ENCODE data around the gene ZNF358.
"Not testable (repeated sequence)": the region's sequence is repeated elsewhere in the genome, so short reads cannot be mapped to it uniquely, and the experiment has no call there.

The ZNF358 gene

DNA sequence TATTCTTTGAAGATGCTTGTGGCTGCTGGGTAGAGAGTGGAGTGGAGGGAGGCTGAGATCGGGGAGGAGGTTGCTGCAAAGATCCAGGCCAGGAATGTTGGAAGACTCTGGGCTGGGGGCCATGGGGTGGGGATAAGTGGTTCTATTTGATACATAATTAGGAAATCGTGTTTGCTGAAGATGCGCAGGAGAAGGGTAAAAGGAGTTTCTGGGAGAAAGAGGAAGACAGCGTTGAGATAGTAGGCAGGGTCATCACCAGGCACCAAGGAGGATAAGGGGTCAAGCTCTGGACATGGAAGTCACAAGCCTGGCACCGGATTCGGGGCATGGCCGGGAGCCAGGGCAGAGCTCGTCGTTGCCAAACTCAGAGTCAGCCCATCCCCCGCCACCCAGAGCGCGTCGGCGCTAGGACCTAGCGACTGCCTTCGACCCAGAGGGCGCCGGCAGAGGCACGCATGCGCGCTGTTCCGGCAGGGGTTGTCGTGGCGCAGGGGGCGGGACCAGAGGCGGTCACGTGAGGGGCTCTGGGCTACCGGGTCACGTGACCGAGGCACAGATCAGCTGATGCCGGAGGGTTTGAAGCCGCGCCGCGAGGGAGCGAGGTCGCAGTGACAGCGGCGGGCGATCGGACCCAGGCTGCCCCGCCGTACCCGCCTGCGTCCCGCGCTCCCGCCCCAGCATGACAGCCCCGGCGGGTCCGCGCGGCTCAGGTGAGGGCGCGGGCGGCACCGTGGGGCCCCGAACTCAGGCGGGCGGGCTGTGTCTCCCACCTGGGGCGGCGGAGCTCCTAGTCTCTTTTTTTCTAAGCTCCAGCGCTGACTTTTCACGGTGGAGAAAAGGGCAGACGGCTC lies 6.4 kb downstream of the ZNF358 start, which contains the start of gene MCOLN1:
MCOLN1 (plus strand) TSS at position 553 of the 851 bp plus-strand sequence; CDS start at position 680, 127 bp downstream.
- peak; percentile 31 for FAIRE-seq

DNA sequence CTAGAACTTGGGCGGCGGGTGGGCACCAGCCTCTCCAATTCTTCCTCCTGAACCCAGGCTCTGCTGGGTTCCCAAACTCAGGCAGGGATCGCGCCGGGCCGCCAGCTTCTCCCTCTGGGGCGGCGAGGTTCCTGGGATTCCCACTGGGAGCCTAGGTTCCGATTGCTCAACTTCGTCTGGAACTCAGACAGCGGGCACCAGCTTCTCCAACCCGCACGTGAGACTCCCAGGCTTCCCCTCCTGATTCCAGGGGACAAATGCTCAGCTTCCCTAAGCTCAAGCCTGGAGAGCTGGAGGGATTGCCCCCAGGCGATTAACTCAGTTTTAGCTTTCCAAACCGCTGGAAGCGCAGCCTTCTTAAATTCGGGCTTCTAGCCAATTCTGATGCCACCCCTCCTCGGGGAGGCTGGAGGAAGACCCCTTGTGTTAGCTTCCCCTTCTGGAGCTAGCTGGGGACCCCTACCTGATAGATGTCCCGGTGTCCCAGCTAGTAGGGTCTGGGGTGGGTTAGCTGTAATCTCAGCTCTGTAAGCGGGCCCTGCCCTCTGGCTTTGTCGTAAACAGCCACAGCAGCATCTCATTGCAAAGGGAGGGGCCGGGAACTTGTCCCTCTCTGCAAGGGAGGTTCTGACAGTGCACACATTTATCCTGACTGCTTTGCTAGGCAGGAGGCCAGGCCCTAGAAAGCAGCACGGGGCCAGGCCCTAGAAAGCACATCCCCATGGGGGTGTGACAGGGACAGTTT lies 7.2 kb downstream of the ZNF358 start:
- no peak for FAIRE-seq

DNA sequence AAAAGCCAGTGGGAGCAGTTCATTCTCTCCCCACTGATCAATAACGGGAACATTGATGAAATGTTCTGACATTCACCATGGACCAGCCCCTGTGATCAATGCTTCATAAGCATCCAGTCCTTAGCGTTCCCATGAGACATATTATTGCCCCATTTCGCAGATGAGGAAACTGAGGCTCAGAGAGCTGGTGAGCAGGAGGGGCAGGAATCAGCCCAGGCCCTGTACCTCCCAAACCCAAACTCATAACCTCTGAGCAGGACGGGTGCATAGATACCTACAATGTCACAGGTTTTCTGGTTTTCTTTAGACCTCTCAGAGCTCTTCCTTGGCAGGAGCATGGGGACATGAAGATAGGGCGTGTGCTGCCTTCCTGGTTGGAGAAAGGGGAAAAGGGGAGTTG lies 8.6 kb downstream of the ZNF358 start:
- FAIRE-seq: no peak

DNA sequence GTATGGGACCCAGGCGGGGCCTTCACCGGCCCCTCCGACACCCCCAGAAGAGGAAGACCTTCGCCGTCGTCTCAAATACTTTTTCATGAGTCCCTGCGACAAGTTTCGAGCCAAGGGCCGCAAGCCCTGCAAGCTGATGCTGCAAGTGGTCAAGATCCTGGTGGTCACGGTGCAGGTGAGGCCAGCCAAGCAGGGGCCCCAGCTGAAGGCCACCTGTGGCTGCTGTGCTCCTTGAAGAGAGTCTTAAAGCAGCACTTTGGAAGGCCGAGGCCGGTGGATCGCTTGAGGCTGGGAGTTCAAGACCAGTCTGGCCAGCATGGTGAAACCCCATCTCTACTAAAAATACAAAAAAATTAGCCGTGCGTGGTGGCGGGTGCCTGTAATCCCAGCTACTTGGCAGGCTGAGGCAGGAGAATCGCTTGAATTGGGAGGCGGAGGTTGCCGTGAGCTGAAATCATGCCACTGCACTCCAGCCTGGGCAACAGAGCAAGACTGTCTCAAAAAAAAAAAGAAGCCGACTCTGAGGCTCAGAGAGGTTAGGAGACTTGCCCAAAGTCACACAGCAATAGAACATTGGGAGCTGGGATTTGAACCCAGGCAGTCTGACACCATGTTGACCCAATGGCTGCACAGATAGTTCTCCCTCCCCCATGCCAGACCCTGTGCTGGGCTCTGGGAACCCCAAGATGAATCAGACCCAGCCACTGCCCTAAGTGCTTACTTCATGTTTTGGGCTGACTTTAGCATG lies 9.3 kb downstream of the ZNF358 start:
- no peak for FAIRE-seq

DNA sequence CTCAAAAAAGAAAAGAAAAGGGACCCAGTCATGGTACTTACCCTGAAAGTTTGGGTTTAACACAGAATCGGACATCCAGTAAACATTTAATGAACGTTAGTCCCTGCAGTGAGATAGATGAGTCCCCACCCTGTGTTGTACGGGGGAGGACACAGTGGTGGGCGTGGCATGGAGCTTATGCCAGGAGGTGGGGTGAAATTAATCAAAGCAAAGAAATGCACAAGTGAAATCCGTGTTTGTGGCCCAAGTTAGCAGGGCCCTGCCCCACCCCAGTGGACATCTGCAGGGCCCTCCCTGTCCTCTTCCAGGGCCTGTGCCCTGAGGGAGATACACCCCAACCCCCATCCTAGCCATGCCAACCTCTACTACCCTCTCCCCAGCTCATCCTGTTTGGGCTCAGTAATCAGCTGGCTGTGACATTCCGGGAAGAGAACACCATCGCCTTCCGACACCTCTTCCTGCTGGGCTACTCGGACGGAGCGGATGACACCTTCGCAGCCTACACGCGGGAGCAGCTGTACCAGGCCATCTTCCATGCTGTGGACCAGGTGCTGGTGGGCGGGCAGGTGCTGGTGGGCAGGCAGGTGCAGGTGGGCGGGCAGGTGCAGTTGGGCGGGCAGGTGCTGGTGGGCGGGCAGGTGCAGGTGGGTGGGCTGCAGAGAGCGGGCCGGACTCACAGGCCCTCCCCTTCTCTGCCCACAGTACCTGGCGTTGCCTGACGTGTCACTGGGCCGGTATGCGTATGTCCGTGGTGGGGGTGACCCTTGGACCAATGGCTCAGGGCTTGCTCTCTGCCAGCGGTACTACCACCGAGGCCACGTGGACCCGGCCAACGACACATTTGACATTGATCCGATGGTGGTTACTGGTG lies 10.4 kb downstream of the ZNF358 start:
- no peak for FAIRE-seq

DNA sequence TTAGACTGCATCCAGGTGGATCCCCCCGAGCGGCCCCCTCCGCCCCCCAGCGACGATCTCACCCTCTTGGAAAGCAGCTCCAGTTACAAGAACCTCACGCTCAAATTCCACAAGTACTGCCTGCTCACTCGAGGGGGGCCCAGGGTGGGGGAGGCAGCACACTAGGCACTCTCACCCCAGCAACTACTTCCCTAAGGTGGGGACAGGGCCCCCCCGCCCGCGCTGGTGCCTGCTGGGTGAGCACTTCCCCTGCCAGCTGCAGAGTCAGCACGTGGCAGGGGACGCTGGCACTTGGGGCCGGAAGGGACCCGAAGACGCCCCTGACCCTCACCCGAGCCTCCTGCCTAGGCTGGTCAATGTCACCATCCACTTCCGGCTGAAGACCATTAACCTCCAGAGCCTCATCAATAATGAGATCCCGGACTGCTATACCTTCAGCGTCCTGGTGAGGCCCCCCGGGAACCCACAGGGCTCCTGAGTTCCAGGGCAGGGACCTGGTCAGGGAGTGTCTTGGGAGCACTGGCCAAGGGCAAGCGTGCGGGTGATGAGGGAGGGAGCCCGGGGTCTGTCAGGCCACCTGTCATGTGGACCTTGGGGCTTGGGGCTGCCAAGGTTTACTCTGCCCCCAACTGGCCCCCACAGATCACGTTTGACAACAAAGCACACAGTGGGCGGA lies 11.8 kb downstream of the ZNF358 start:
- no peak for FAIRE-seq

DNA sequence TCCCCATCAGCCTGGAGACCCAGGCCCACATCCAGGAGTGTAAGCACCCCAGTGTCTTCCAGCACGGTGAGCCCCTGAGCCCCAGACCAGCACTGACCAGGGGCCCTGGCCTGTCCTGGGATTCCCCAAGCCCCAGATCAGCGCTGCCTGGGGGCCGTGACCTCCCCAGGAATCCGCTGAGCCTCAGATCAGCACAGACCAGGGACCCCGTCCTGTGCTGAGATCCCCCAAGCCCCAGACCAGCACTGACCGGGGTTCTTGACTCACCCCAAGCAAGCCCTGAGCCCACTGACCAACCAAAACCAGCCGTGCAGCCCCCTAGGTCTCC lies 12.3 kb downstream of the ZNF358 start:
- no peak for FAIRE-seq

DNA sequence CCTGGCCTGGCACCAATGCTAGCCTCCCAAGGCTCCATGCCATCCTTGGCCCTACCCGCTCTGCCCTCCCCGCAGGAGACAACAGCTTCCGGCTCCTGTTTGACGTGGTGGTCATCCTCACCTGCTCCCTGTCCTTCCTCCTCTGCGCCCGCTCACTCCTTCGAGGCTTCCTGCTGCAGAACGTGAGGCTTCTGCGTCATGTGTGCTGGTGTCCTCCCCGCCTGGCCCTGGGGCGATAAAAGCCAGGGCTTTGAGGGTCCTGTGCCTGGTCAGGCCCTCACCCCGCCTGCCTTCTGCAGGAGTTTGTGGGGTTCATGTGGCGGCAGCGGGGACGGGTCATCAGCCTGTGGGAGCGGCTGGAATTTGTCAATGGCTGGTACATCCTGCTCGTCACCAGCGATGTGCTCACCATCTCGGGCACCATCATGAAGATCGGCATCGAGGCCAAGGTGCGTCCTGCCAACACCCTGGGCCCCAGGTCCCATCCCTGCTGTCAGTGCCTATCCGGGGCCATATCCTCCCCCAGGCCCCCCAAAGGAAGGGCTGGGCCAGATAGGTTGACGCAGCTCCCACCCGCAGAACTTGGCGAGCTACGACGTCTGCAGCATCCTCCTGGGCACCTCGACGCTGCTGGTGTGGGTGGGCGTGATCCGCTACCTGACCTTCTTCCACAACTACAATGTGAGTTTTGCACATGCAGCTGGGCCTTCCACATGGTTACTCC lies 12.8 kb downstream of the ZNF358 start:
- FAIRE-seq: no peak

DNA sequence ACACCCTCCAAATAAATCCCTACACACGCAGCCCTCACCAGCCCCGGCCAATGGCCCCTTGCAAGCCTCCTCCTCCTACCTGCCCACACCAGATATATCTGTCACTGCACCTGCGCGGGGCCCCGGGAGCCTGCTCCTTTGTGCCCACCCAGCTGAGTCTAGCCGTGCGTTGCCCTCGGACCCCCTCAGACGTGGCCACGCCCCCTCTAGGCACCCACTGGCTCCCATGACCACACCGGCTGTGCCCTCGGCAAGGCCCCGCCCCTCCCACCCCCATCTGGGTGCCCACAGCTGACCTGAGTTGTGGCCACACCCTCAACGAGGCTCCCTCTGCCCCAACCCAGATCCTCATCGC lies 13.3 kb downstream of the ZNF358 start:
- FAIRE-seq: no peak

DNA sequence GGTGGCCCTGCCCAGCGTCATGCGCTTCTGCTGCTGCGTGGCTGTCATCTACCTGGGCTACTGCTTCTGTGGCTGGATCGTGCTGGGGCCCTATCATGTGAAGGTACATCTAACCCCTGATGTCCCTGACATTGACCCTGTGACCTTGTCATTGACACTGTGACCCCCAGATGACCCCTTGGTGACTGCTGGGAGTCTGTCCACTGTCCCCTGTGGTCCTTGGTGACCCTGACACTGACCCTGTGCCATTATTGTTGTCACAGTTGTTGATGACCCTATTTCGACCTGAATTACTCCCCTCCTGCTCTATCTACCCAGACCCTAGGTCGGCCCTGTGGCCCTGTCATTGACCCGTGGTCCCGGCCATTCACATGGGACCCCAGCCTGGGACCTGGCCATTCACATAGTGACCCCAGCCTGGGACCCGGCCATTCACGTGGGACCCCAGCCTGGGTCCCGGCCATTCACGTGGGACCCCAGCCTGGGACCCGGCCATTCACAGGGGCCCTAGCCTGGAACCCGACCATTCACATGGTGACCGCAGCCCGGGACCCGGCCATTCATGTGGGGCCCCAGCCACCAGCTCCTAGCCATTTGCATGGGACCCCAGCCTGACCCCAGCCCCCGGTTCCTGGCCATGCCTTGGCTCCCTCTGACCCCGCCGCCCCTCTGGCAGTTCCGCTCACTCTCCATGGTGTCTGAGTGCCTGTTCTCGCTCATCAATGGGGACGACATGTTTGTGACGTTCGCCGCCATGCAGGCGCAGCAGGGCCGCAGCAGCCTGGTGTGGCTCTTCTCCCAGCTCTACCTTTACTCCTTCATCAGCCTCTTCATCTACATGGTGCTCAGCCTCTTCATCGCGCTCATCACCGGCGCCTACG lies 13.9 kb downstream of the ZNF358 start:
- no peak for FAIRE-seq

DNA sequence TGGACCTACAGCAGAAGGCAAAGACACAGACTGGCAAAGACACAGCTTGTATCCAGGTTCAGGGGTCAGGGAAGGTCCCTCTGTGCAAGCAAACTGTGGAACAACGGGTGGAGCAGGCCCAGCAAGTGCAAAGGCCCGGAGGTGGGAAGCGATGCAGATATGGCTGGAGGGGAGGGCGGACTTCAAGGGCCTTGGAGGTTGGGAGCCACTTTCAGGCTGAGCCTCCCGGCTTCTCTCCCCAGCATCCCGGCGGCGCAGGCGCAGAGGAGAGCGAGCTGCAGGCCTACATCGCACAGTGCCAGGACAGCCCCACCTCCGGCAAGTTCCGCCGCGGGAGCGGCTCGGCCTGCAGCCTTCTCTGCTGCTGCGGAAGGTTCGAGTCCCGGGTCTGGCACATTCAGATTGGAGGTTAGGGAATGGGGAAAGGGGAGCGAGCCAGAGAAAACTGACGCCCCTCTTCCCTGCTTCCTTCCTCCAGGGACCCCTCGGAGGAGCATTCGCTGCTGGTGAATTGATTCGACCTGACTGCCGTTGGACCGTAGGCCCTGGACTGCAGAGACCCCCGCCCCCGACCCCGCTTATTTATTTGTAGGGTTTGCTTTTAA lies 17.5 kb downstream of the ZNF358 start:
- FAIRE-seq: no peak

DNA sequence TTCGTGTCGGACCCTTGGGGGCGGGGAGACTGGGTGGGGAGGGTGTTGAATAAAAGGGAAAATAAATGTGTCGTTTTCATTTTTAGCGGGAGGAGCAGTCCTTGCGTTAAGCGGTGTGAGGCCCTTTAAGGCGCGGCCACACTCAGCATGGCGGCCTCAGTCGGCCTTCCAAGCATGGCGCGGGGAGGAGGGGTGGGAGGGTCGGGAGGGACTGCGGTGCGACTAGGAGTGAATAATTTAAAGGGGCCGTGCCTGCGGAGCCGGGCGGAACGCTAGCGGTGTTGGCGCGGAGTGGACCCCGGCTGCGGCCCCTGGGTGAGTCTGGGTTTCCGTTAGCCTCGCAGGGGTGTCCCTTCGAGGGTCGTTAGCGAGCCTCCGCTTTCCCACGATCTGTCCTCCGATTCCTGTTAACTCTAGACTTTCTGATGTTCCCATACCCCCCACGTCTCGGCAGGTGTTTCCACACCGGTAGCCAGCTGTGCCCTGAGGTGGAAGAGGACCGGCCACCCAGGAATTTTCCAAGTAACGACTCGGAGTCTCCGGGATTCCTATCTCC lies 18.1 kb downstream of the ZNF358 start:
- no peak for FAIRE-seq

DNA sequence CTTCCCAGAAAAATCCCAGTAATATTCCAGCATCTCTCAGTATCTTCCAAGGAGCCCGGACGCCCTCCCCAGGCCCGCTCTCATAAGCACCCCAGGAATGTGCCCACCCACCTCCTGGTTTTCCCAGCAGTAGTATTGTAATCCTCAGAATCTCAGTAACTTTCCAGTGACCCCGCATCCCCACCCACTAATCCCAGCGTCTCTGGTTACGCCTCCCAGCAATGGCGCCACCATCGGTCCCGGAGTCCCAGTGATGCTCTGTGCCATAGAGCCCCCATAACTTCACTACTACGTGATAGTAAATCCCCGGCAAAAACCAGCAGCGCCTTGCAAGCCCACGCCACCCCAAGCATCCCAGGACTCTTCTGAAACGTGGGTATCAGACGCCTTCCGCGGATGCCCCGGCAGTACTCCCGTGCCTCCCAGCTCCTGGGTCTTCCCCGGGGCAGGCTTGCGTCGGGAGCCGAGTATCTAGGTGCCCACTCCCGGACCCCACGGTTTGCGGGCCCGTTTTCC lies 18.7 kb downstream of the ZNF358 start:
- no peak for FAIRE-seq

DNA sequence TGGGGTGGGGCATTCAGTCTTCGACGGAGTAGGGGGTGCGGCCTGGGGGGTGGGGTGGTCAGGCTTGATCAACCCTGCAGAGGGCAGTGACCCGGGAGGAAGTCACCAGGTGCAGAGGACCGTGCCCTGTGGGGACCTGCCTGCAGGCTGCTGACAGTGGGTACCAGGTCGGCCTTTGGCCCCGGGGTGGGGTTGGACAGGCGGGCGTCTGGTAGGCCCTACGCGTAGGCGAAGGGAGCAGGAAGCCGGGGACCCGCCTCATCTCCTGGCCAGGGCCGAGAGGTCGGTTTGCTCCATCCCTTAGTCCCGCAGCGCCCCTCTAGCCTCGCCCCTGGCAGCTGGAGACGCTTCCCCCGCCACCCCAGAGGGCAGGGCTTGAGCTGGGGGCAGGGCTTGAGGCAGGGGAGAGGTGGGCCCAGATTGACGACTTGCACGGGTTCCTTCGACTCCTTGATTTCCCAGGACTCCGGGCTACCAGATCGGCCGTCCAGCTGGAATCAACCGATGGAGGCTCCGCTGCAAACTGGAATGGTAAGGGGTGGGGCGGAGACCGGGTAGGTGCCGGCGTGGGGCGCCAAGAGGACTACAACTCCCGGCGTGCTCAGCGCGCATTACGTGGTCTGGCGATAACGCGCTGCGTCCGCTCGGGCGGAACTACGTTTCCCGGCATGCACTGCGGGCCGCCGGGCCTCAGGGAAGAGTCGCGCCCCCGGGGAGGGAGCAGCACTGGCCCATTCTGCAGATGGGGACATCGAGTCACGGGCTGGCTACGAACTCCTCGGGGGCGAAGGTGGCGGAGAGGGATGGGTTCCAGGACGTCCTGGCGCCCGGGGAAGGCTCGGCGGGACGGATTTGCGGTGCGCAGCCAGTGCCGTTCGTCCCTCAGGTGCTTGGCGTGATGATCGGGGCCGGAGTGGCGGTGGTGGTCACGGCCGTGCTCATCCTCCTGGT lies 19.4 kb downstream of the ZNF358 start, which contains the start of gene PNPLA6:
PNPLA6 (plus strand) TSS at position 671 of the 951 bp plus-strand sequence; CDS start at position 743, 72 bp downstream.
- FAIRE-seq: peak; percentile 71

DNA sequence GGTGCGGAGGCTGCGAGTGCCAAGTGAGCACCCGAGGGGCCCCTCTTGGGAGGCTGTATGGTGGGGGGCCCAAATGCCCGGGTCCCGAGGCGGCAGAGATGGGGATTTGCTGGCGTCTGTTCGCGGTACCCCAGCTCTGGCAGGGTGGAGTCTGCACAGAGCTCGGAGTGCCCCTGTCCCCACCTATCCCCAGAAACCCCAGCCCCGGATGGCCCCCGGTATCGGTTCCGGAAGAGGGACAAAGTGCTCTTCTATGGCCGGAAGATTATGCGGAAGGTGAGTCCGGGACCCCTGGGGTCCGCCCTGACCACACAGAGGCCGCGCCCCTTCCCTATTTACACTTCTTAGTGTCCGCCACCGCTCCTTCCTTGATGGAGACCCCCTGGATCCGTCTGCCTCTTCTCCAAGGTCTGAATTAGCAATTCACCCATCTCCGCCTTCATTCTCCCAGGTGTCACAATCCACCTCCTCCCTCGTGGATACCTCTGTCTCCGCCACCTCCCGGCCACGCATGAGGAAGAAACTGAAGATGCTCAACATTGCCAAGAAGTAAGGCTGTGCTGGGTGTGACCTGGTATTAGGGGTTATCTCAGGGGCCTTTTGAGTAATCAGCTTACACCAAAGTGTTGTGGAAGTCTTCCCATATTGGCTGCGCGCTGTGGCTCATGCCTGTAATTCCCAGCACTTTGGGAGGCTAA lies 20.2 kb downstream of the ZNF358 start:
- FAIRE-seq: no peak

DNA sequence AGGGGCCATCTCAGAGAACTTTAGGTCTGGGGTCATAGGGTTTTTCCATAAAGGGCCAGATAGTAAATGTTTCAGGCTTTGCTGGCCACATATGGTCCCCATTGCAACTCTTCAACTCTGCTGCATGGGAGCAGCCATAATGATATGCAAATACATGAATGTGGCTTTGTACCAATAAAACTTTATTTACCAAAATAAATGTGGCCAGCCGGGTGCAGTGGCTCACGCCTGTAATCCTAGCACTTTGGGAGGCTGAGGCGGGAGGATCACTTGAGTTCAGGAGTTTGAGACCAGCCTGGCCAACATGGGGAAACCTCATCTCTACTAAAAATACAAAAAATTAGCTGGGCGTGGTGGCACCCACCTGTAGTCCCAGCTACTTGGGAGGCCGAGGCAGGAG lies 23.1 kb downstream of the ZNF358 start:
- FAIRE-seq: not testable (repeated sequence)

DNA sequence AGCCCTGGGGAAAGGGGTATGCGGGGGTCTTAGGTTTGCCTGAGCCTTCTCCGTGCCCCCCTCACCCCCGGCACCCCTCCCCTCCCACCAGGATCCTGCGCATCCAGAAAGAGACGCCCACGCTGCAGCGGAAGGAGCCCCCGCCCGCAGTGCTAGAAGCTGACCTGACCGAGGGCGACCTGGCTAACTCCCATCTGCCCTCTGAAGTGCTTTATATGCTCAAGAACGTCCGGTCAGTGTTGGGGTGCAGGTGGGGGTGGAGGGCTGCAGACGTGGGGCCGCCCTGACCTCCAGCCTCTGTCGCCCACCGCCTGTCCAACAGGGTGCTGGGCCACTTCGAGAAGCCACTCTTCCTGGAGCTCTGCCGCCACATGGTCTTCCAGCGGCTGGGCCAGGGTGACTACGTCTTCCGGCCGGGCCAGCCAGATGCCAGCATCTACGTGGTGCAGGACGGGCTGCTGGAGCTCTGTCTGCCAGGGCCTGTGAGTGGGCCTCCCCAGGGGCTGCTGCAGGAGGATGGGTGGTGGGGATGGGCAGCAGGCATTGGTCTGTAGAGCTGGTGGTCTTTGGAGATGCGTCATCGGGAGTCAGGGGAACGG lies 24.0 kb downstream of the ZNF358 start:
- FAIRE-seq: no peak
